B cell (primary cell): ENCODE results near the gene TP53BP2. TPM values are rescaled to one million over a fixed set of nuclear protein-coding genes. Genes with fewer than 3 reads are reported as not detected.

Experiments used
- ATAC-seq: fragments of 200-7000 bp; cut with Tn5 transposase; one replicate; pipeline ENCODE4 v1.10.0; 2021; ENCODE audit warnings: low read depth, mild to moderate bottlenecking, moderate number of reproducible peaks, moderate library complexity
- CTCF ChIA-PET: fragments of 350-600 bp; sonication (Branson Sonifier 250); formaldehyde crosslinking; loops from one replicate; lab custom pipeline; 2021; ENCODE audit warnings: antibody characterized with exemption, inconsistent platforms; lab: Charles Lee
- POLR2A ChIA-PET: fragments of 350-600 bp; sonication (Branson Sonifier 250); formaldehyde crosslinking; loops from one replicate; lab custom pipeline; 2021; ENCODE audit warnings: antibody characterized with exemption; lab: Charles Lee
- DNase-seq: peaks from one replicate; pipeline ENCODE4 v3.0.0; 2013
- H2AFZ ChIP-seq: 2 replicates; pipeline ENCODE4 v1.6.1; 2012; ENCODE audit warnings: mild to moderate bottlenecking, low read depth, low read length; ENCODE audit not compliant: insufficient read depth, poor library complexity, severe bottlenecking
- H3K27ac ChIP-seq, 2 donors: 1 replicate in 1 of 2; 2 replicates in 1 of 2; pipeline ENCODE4 v1.5.1; 2012 to 2013; ENCODE audit warnings: low read length in 2 of 2, mild to moderate bottlenecking in 2 of 2, moderate library complexity in 1 of 2
- H3K27me3 ChIP-seq, 4 experiments: fragments of 200-600 bp in 1 of 4; sonication (generic) in 1 of 4; replicated peaks in 1 of 4; 1 replicate in 2 of 4; 2 replicates in 2 of 4; pipeline versions ENCODE4 v1.6.1 to v1.7.0; 2013 to 2016; ENCODE audit warnings: low read length in 3 of 4, mild to moderate bottlenecking in 2 of 4, mixed read lengths in 1 of 4, moderate library complexity in 1 of 4; ENCODE audit not compliant: insufficient read depth in 4 of 4, control insufficient read depth in 3 of 4; ENCODE audit errors: control extremely low read depth in 1 of 4
- H3K36me3 ChIP-seq, 2 experiments: replicated peaks in 1 of 2; 1 replicate in 1 of 2; 2 replicates in 1 of 2; pipeline versions ENCODE4 v1.6.1 to v1.7.1; 2013; ENCODE audit warnings: low read length in 1 of 2; ENCODE audit not compliant: insufficient read depth in 2 of 2, control insufficient read depth in 1 of 2; ENCODE audit errors: control extremely low read depth in 1 of 2, extremely low read depth in 1 of 2
- H3K4me1 ChIP-seq, 2 donors: fragments of 200-600 bp in 1 of 2; sonication (generic) in 1 of 2; 1 replicate in 1 of 2; 2 replicates in 1 of 2; pipeline versions ENCODE4 v1.5.1 to v1.6.1; 2013 to 2017; ENCODE audit warnings: low read length in 2 of 2; ENCODE audit not compliant: control insufficient read depth in 2 of 2, insufficient read depth in 2 of 2
- H3K4me2 ChIP-seq: replicated peaks from 2 replicates; pipeline ENCODE3; 2012; ENCODE audit warnings: mild to moderate bottlenecking, low read depth, low read length; ENCODE audit not compliant: poor library complexity, severe bottlenecking
- H3K4me3 ChIP-seq, 5 experiments: fragments of 200-600 bp in 1 of 5; sonication (generic) in 1 of 5; 1 replicate in 3 of 5; 2 replicates in 2 of 5; pipeline versions ENCODE4 v1.5.1 to v1.7.0; 2011 to 2016; ENCODE audit warnings: low read length in 4 of 5, mild to moderate bottlenecking in 4 of 5, low read depth in 2 of 5, control low read depth in 1 of 5, moderate library complexity in 1 of 5; ENCODE audit not compliant: insufficient read depth in 1 of 5; ENCODE audit errors: control extremely low read depth in 1 of 5, extremely low read depth in 1 of 5
- H3K79me2 ChIP-seq: fragments of 200-600 bp; sonication (generic); one replicate; pipeline ENCODE4 v1.6.0; 2016; ENCODE audit warnings: low read length; ENCODE audit not compliant: control insufficient read depth, insufficient read depth
- H3K9ac ChIP-seq: fragments of 200-600 bp; sonication (generic); 2 replicates; pipeline ENCODE4 v1.6.1; 2017; ENCODE audit warnings: mild to moderate bottlenecking, low read length, moderate library complexity
- H3K9me3 ChIP-seq, 3 donors: one replicate each; pipeline versions ENCODE4 v1.6.1 to v1.7.1; 2013; ENCODE audit warnings: low read length in 2 of 3; ENCODE audit not compliant: control insufficient read depth in 2 of 3, insufficient read depth in 1 of 3; ENCODE audit errors: control extremely low read depth in 1 of 3
- H4K20me1 ChIP-seq: 2 replicates; pipeline ENCODE4 v1.6.0; 2012; ENCODE audit warnings: mild to moderate bottlenecking, low read length; ENCODE audit not compliant: insufficient read depth, control insufficient read depth, poor library complexity, severe bottlenecking
- H3K27ac Mint-ChIP-seq: one replicate; pipeline ENCODE4 v1.8.0; 2021; ENCODE audit warnings: mixed read lengths
- H3K27me3 Mint-ChIP-seq: one replicate; pipeline ENCODE4 v1.8.0; 2021; ENCODE audit warnings: mixed read lengths
- H3K4me1 Mint-ChIP-seq: one replicate; pipeline ENCODE4 v1.8.0; 2021; ENCODE audit warnings: mixed read lengths
- H3K4me3 Mint-ChIP-seq: one replicate; pipeline ENCODE4 v1.8.0; 2021; ENCODE audit warnings: mixed read lengths
- H3K9me3 Mint-ChIP-seq: one replicate; pipeline ENCODE4 v1.8.0; 2022; ENCODE audit warnings: mixed read lengths; ENCODE audit not compliant: insufficient read depth
- CTCF ChIP-seq: fragments of 200-600 bp; IDR thresholded peaks from one replicate; pipeline ENCODE4 v1.8.0; 2022; ENCODE audit warnings: antibody characterized with exemption, mild to moderate bottlenecking
- EZH2 ChIP-seq: IDR thresholded peaks from 2 replicates; pipeline ENCODE4 v1.6.1; 2012; ENCODE audit warnings: borderline replicate concordance, low read depth, mild to moderate bottlenecking, moderate library complexity, low read length; ENCODE audit not compliant: insufficient read depth, poor library complexity, severe bottlenecking
- WGBS: methylation state at CpG from one replicate; pipeline ENCODE4 v1.1.5; 2013; ENCODE audit warnings: missing lambda C conversion rate; ENCODE audit not compliant: insufficient coverage; 5-methylcytosine and 5-hydroxymethylcytosine counted together
- intact Hi-C: fragments of 100-400 bp; cut with micrococcal nuclease; formaldehyde crosslinking; loops from one replicate; pipeline ENCODE4 v1.10.0; 2022
- polyA plus RNA-seq: library from polyadenylated mRNA; depleted of rRNA; stranded (reverse); fragments of >200 nt; gene quantifications from 2 replicates; pipeline ENCODE4 v1.2.3, GENCODE V29; 2012
- total RNA-seq, 2 donors: library from RNA; stranded (reverse); fragments of 120-200 nt in 1 of 2; gene quantifications; 1 replicate in 1 of 2; 2 replicates in 1 of 2; pipeline versions ENCODE4 v1.2.3 to v1.2.4, GENCODE V29; 2013 to 2022

The TP53BP2 gene
- total and polyA plus RNA-seq, 2 donors (not counting 1 experiment from before 2014, with no cell fraction given): 10.8 to 40.0 TPM

GRCh38 chr1:223765719-223766340, 79.9 kb downstream of the TP53BP2 start:
- Mint-ChIP-seq H3K27ac (no peak overlapping the region), H3K9me3 (no peaks in the 10 kb centered on the region), H3K4me3 (no peak overlapping the region), H3K4me1 (no peaks in the 10 kb centered on the region), H3K27me3 (no peaks in the 10 kb centered on the region)
- ChIA-PET POLR2A (no interaction called here), CTCF (interaction anchor here (0.8 kb wide), 1 partner anchor 70 kb away, joined by 3 read pairs; no protein-coding TSS in a partner anchor)
- Histone ChIP-seq H3K9me3 (no peaks in the 10 kb centered on the region), H3K9ac (no peak overlapping the region), H3K27ac (no peak overlapping the region), H2AFZ (no peak overlapping the region), H4K20me1 (no peaks in the 10 kb centered on the region), H3K79me2 (no peaks in the 10 kb centered on the region), H3K4me1 (no peaks in the 10 kb centered on the region), H3K27me3 (no peaks in the 10 kb centered on the region), H3K36me3 (peaks cover 0 to 34% of the 10 kb centered on the region in 2 experiments), H3K4me3 (no peak overlapping the region), H3K4me2 (no peak overlapping the region)
- no peak for DNase-seq
- WGBS: 83% methylated on average over 7 of the region's 7 CpGs
- TF ChIP-seq CTCF (no peak), EZH2 (no peak)
- no peak for ATAC-seq
- intact Hi-C loops: no loop called here

DNA sequence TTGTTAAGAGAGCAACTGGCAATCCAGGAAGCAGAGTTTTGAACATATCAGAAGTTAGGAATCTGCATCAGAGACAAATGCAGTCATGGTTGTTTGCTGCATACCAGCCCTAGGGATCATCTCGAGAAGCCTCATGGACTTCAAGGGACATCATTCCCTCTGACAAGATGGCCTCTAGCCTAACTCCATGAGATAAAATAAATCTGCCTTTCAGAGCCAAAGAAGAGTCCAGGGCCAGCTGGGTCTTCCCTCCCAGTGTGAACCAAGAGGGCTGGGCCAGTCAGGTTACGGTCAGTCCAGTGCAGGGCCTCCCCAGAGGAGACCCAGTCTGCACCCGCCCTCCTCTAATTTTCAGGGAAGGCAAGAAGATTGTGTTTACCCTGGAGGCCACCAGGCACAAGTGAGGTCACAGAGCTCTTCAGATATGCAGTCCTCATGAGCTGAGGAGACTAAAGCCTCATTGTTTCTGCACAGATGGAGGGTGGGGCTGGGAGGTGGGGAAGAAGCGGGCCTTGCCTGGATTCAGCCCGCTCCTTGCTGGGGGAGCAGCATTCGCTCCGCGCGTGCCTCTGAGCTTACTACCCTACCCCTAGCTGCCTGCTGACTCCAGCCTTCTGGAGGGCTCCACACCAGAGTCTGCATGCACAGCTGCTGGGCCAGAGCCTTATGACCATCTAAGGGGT, 80.6 kb downstream of the TP53BP2 start:
- no peak overlapping the region for H3K27ac ChIP-seq
- H3K9me3 ChIP-seq: no peaks in the 10 kb centered on the region
- H3K4me1 ChIP-seq: no peaks in the 10 kb centered on the region
- Mint-ChIP-seq H3K9me3 (no peaks in the 10 kb centered on the region), H3K27ac (no peak overlapping the region), H3K4me3 (no peak overlapping the region), H3K27me3 (no peaks in the 10 kb centered on the region), H3K4me1 (no peaks in the 10 kb centered on the region)
- no peak overlapping the region for H3K4me3 ChIP-seq
- ChIA-PET CTCF (interaction anchor here (0.8 kb wide), 1 partner anchor 70 kb away, joined by 3 read pairs; no protein-coding TSS in a partner anchor), POLR2A (no interaction called here)
- H3K36me3 ChIP-seq: peaks cover 0 to 32% of the 10 kb centered on the region in 2 experiments
- no peaks in the 10 kb centered on the region for H3K79me2 ChIP-seq
- no peak for TF ChIP-seq EZH2
- TF ChIP-seq CTCF: no peak
- no peak overlapping the region for H3K4me2 ChIP-seq
- WGBS: 88% methylated on average over 9 of the region's 9 CpGs
- no peaks in the 10 kb centered on the region for H4K20me1 ChIP-seq
- no peak overlapping the region for H2AFZ ChIP-seq
- DNase-seq (no peak), ATAC-seq (no peak)
- intact Hi-C loops: no loop called here
- H3K9ac ChIP-seq: no peak overlapping the region
- no peaks in the 10 kb centered on the region for H3K27me3 ChIP-seq
